CD14-positive monocyte (primary cell): ENCODE measurements around the gene KCTD2. TPM values are rescaled to one million over a fixed set of nuclear protein-coding genes. Genes with fewer than 3 reads are reported as not detected.

Source experiments
- DNase-seq, 3 donors: peaks; one replicate each; pipeline ENCODE4 v3.0.0-alpha.2; 2011 to 2022
- H2AFZ ChIP-seq: 2 replicates; pipeline ENCODE4 v1.6.0; 2012; ENCODE audit warnings: mild to moderate bottlenecking, low read depth, low read length, inconsistent platforms; ENCODE audit not compliant: insufficient read depth, poor library complexity, severe bottlenecking
- H3K27ac ChIP-seq, 2 donors: 1 replicate in 1 of 2; 2 replicates in 1 of 2; pipeline ENCODE4 v1.5.1; 2012 to 2013; ENCODE audit warnings: low read length in 2 of 2, control low read depth in 1 of 2, inconsistent platforms in 1 of 2, low read depth in 1 of 2, mild to moderate bottlenecking in 1 of 2
- H3K27me3 ChIP-seq, 2 donors: one replicate each; pipeline versions ENCODE4 v1.6.0 to v1.6.1; 2011 to 2013; ENCODE audit warnings: low read length in 2 of 2; ENCODE audit not compliant: control insufficient read depth in 2 of 2, insufficient read depth in 2 of 2
- H3K36me3 ChIP-seq, 2 donors: replicated peaks in 1 of 2; 1 replicate in 1 of 2; 2 replicates in 1 of 2; pipeline versions ENCODE4 v1.5.1 to v1.6.1; 2012 to 2013; ENCODE audit warnings: low read length in 2 of 2, control low read depth in 1 of 2, inconsistent platforms in 1 of 2, mild to moderate bottlenecking in 1 of 2; ENCODE audit not compliant: insufficient read depth in 2 of 2, control insufficient read depth in 1 of 2
- H3K4me1 ChIP-seq, 2 donors: 1 replicate in 1 of 2; 2 replicates in 1 of 2; pipeline versions ENCODE4 v1.5.1 to v1.6.1; 2012 to 2013; ENCODE audit warnings: low read length in 2 of 2, control low read depth in 1 of 2, inconsistent platforms in 1 of 2, mild to moderate bottlenecking in 1 of 2, moderate library complexity in 1 of 2; ENCODE audit not compliant: insufficient read depth in 2 of 2, control insufficient read depth in 1 of 2
- H3K4me2 ChIP-seq: replicated peaks from 2 replicates; pipeline ENCODE3; 2012; ENCODE audit warnings: low read length, moderate library complexity, mild to moderate bottlenecking; ENCODE audit not compliant: poor library complexity, severe bottlenecking; ENCODE audit errors: extremely low read depth
- H3K4me3 ChIP-seq, 3 experiments: fragments of 200-600 bp in 1 of 3; sonication (generic) in 1 of 3; replicated peaks in 1 of 3; 1 replicate in 2 of 3; 2 replicates in 1 of 3; pipeline ENCODE4 v1.5.1; 2011 to 2013; ENCODE audit warnings: low read length in 3 of 3, mild to moderate bottlenecking in 3 of 3, control low read depth in 2 of 3, low read depth in 2 of 3, inconsistent platforms in 1 of 3, moderate library complexity in 1 of 3
- H3K79me2 ChIP-seq: 2 replicates; pipeline ENCODE4 v1.6.0; 2012; ENCODE audit warnings: mild to moderate bottlenecking, control low read depth, inconsistent platforms, low read length, moderate library complexity; ENCODE audit not compliant: insufficient read depth
- H3K9ac ChIP-seq: 2 replicates; pipeline ENCODE4 v1.6.0; 2017; ENCODE audit warnings: low read length, mild to moderate bottlenecking; ENCODE audit not compliant: insufficient read depth, poor library complexity, severe bottlenecking
- H3K9me3 ChIP-seq, 2 donors: replicated peaks in 1 of 2; 1 replicate in 1 of 2; 2 replicates in 1 of 2; pipeline versions ENCODE4 v1.5.1 to v1.6.1; 2012 to 2013; ENCODE audit warnings: low read length in 2 of 2, control low read depth in 1 of 2; ENCODE audit not compliant: control insufficient read depth in 1 of 2, insufficient read depth in 1 of 2
- H4K20me1 ChIP-seq: 2 replicates; pipeline ENCODE4 v1.6.0; 2012; ENCODE audit warnings: mild to moderate bottlenecking, low read length, control low read depth, moderate library complexity; ENCODE audit not compliant: insufficient read depth
- H3K27ac Mint-ChIP-seq, 7 donors: one replicate each; pipeline ENCODE4 v1.8.0; 2020; ENCODE audit warnings: mild to moderate bottlenecking in 7 of 7, mixed read lengths in 7 of 7, moderate library complexity in 6 of 7, inconsistent platforms in 2 of 7
- H3K27me3 Mint-ChIP-seq, 3 donors: one replicate each; pipeline ENCODE4 v1.8.0; 2021 to 2022; ENCODE audit warnings: low read depth in 3 of 3, mild to moderate bottlenecking in 3 of 3, mixed read lengths in 3 of 3, moderate library complexity in 3 of 3, inconsistent platforms in 1 of 3
- H3K36me3 Mint-ChIP-seq, 2 donors: one replicate each; pipeline ENCODE4 v1.8.0; 2020; ENCODE audit warnings: mixed read lengths in 2 of 2, inconsistent platforms in 1 of 2, mild to moderate bottlenecking in 1 of 2
- H3K4me1 Mint-ChIP-seq: one replicate; pipeline ENCODE4 v1.8.0; 2020; ENCODE audit warnings: mild to moderate bottlenecking, mixed read lengths
- H3K4me3 Mint-ChIP-seq, 2 donors: one replicate each; pipeline ENCODE4 v1.8.0; 2020; ENCODE audit warnings: mild to moderate bottlenecking in 2 of 2, mixed read lengths in 2 of 2, moderate library complexity in 1 of 2
- H3K9me3 Mint-ChIP-seq, 7 donors: one replicate each; pipeline ENCODE4 v1.8.0; 2020 to 2022; ENCODE audit warnings: mixed read lengths in 7 of 7, mild to moderate bottlenecking in 6 of 7, moderate library complexity in 6 of 7, inconsistent platforms in 2 of 7
- whole genome bisulfite sequencing: methylation state at CpG from one replicate; pipeline ENCODE4 v1.1.5; 2013; ENCODE audit warnings: missing lambda C conversion rate; ENCODE audit not compliant: insufficient coverage; 5-methylcytosine and 5-hydroxymethylcytosine counted together
- intact Hi-C, 2 donors: fragments of 100-400 bp; cut with micrococcal nuclease; formaldehyde crosslinking; loops; one replicate each; pipeline versions ENCODE4 v1.15.0 to v1.15.1; 2023
- polyA plus RNA-seq, 3 donors: library from polyadenylated mRNA; depleted of rRNA in 1 of 3; unstranded in 2 of 3; stranded (reverse) in 1 of 3; fragments of 300-500 nt in 2 of 3; fragments of >200 nt in 1 of 3; fragmentation: Illumina TruSeq in 2 of 3; gene quantifications; 1 replicate in 2 of 3; 2 replicates in 1 of 3; pipeline ENCODE4 v1.2.3, GENCODE V29; 2012 to 2021
- TF ChIP-seq, protein P1 (sequence below): fragments of 200-600 bp; IDR thresholded peaks from one replicate; pipeline ENCODE4 v1.8.0; 2022; ENCODE audit warnings: antibody characterized with exemption, mild to moderate bottlenecking

Gene KCTD2
- polyA plus RNA-seq, 3 donors: 2.8 to 17.0 (median 2.9) TPM

DNA sequence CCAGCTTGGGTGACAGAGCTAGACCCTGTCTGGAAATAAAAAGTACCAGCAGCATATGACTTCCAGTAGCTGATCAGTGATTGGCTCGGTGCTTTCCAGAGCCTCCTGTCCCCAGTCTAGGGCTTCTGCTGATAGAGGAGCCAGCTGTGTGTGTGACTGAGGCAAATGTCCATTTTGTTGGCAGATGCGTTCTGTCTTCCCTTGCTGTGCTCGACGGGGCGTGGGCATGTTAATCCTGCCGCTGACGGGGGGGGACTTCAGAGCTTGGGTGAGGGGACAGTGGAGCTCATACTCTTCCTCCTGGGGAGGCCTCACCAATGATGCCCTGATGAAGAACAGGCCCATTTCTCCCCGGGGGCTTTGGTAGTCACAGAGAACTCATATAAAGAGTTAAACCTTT is 14.6 kb downstream of the KCTD2 start:
- H3K27ac Mint-ChIP-seq: peak overlapping the region in 1 of 7 donors; percentile 24
- peaks cover 15% of the 10 kb centered on the region for H3K4me1 Mint-ChIP-seq
- no peak for DNase-seq
- H3K4me1 ChIP-seq: peaks cover 7 to 9% of the 10 kb centered on the region in 2 donors
- H3K9me3 Mint-ChIP-seq: no peaks in the 10 kb centered on the region
- no peak overlapping the region for H3K4me2 ChIP-seq
- no peak overlapping the region for H3K4me3 Mint-ChIP-seq
- no peaks in the 10 kb centered on the region for H4K20me1 ChIP-seq
- TF ChIP-seq, protein P1, sequence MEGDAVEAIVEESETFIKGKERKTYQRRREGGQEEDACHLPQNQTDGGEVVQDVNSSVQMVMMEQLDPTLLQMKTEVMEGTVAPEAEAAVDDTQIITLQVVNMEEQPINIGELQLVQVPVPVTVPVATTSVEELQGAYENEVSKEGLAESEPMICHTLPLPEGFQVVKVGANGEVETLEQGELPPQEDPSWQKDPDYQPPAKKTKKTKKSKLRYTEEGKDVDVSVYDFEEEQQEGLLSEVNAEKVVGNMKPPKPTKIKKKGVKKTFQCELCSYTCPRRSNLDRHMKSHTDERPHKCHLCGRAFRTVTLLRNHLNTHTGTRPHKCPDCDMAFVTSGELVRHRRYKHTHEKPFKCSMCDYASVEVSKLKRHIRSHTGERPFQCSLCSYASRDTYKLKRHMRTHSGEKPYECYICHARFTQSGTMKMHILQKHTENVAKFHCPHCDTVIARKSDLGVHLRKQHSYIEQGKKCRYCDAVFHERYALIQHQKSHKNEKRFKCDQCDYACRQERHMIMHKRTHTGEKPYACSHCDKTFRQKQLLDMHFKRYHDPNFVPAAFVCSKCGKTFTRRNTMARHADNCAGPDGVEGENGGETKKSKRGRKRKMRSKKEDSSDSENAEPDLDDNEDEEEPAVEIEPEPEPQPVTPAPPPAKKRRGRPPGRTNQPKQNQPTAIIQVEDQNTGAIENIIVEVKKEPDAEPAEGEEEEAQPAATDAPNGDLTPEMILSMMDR: no peak
- H3K27ac ChIP-seq: no peak overlapping the region
- 100% methylated on average over 4 of the region's 8 CpGs for WGBS
- peaks cover 38 to 78% of the 10 kb centered on the region in 2 donors for H3K36me3 ChIP-seq
- intact Hi-C loops: no loop called here
- no peaks in the 10 kb centered on the region for H3K9me3 ChIP-seq
- no peaks in the 10 kb centered on the region for H3K27me3 ChIP-seq
- H3K36me3 Mint-ChIP-seq: peaks cover 59 to 82% of the 10 kb centered on the region in 2 donors
- no peak overlapping the region for H2AFZ ChIP-seq
- H3K27me3 Mint-ChIP-seq: peaks cover 0 to 1% (median 0%) of the 10 kb centered on the region in 3 donors
- no peaks in the 10 kb centered on the region for H3K79me2 ChIP-seq
- H3K4me3 ChIP-seq: no peak overlapping the region
- no peak overlapping the region for H3K9ac ChIP-seq

DNA sequence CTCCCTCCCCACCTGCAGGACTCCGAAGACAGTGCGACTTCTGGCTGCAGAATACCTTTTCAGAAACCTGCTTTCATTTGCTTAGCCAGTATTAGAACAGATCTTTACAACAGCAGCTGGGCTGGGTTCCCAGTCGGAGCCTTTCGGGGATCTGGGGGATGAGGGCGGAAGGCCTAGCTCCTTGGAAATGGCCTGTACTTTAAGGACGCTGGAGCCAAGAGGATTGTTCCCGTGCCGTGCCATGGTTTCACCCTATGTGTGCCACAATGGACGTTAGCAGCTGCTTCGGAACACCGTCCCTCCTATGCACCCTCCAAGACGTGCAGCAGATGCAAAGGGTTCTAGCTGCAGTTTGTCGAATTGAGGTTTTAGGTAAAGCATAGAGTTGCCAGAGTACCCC is 16.2 kb downstream of the KCTD2 start:
- WGBS: 98% methylated on average over 13 of the region's 13 CpGs
- H3K36me3 ChIP-seq: peaks cover 38 to 64% of the 10 kb centered on the region in 2 donors
- no peak overlapping the region for H3K27ac ChIP-seq
- no peak overlapping the region for H2AFZ ChIP-seq
- peaks cover 19% of the 10 kb centered on the region for H3K4me1 Mint-ChIP-seq
- no peak overlapping the region for H3K9ac ChIP-seq
- no peak overlapping the region for H3K4me3 Mint-ChIP-seq
- no peaks in the 10 kb centered on the region for H3K9me3 ChIP-seq
- no peak for DNase-seq
- no peak overlapping the region for H3K4me3 ChIP-seq
- no peaks in the 10 kb centered on the region for H3K79me2 ChIP-seq
- H3K27ac Mint-ChIP-seq: no peak overlapping the region
- peaks cover 53 to 66% of the 10 kb centered on the region in 2 donors for H3K36me3 Mint-ChIP-seq
- no peaks in the 10 kb centered on the region for H3K9me3 Mint-ChIP-seq
- intact Hi-C loops: no loop called here
- H3K27me3 Mint-ChIP-seq: peaks cover 0 to 3% (median 1%) of the 10 kb centered on the region in 3 donors
- peaks cover 7 to 9% of the 10 kb centered on the region in 2 donors for H3K4me1 ChIP-seq
- H3K27me3 ChIP-seq: no peaks in the 10 kb centered on the region
- no peak overlapping the region for H3K4me2 ChIP-seq
- H4K20me1 ChIP-seq: no peaks in the 10 kb centered on the region
- TF ChIP-seq, protein P1: no peak
